ENCODE measurements around the gene TMPO.

- no peak for TF ChIP-seq POLR2A (IDR thresholded peaks at IDR 0.05)
- TF ChIP-seq CTCF (IDR thresholded peaks at IDR 0.05): no peak
These were observed 48.6 kb upstream of the TMPO start for GRCh38 chr12:98466640-98467400.

Measured in esophagus squamous epithelium (tissue), 4 donors.